NCI-H2081 (cell line): Measurements from ENCODE around the gene THOC7.

ENCODE experiments used
- DNase-seq, 2 experiments: peaks; one replicate each; lab custom pipeline; 2025; lab: John Stamatoyannopoulos, UW

Gene THOC7

DNA sequence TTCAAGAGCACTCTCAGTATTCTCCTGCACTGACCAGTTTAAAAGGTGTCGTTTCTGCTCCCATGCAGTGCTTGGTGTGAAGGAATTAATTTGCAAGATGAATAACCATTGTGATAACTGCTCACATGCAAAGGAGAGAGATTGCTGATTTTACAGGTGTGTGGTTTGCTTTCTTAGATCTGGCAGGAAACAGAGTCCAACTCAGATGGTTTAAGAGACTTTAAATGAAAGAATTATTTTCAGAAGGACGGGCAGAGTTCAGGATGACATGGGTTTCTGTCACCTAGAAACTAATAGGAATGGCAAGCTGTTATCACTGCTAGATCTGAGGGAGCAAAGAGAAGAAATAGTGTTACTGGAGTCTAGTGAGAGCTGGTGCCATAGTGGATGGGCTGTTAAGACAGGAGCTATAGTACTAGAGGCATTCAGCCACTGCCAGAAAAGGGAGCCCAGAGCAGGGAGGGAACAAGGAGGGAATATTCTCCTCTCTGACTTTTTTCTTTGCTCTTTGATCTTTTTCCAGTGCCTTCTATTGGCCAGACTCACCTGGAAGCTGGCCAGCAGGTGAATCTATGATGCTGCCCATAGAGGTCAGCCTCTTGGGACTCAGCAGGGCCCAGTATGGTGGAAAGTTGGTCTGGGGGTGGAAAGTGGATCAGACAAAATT is 14.9 kb upstream of the THOC7 start:
- no peak for DNase-seq

DNA sequence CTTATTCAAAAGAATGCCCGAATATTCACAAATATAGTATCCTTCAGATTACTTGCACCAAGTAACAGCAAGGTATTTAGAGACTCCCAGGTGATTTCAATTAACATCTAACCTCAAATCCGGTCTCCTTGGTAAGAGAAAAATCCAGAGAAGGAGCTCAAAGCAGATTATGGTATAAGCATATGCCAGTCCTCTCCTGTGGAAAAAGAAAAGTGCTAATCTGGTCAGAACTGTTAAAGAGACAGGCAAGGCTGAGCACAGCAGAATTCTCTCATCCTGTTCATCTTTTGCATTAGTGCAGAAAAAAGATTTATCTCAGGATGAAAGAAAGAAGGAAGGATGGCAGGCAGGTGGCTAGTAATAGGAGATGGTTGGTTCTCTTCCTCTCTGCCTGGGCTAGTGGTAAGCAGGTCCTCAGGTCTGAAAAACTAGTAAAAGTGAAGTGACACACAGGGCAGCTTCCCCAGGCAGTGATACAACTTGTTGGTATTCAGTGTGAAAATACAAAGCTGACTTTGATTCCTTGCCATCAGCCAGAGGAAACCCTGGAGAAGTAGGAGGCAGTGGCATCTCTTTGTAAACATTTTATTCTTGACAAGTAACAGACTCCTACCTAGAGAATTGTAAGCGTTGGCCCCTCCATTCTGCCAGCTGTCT is 14.3 kb upstream of the THOC7 start:
- no peak for DNase-seq

DNA sequence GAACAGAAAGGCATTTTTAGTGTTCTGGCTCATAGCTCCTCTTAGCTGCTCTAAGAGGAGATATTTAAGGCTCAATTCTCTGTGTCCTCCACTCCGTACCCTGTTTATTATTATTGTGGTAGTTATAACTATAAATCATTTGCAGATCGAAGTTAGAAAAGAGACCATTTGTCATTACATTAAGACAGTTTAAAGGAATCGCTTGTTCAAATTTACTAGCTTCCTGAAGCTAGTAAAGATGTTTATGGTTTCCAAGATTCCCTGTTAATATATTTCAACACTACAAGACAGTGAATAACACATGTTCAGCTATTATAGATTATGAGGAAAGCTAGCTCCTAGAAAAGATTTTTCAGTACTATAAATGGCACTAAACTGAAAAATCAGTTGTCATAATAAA is 12.7 kb upstream of the THOC7 start:
- no peak for DNase-seq

DNA sequence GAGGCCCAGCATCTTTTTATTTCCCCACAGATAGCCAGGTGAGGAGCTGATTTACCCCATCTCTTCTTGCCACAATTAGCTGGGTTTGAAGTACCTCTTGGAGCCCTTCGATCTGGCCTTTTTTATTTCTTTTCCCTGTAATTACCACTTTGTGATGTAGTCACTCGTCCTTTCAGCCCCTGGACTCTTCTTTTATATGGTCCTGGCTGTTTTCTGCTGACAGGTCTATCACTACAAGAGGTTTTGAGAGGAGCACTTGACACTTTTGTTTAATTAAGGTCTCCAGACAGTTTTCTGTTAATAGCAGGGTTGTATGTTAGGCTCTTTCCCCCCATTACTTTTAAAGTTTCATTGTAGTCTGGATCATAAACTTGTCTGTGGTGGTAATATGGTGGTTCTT is 11.9 kb upstream of the THOC7 start:
- no peak for DNase-seq

DNA sequence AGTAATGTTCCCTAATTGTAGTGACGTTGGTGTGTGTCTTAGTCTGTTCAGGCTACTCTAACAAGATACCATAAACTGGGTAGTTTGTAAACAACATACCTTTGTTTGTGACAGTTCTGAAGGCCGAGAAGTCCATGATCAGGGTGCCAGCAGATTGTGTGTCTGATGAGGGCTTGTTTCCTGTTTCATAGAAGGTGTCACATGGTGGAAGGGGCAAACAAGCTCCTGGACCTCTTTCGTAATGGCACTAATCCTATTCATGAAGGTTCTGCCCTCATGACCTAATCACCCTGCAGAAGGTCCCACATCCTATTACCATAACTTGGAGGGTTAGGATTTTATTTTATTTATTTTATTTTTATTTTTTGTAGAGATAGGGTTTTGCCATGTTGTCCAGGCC is 11.2 kb upstream of the THOC7 start:
- no peak for DNase-seq

DNA sequence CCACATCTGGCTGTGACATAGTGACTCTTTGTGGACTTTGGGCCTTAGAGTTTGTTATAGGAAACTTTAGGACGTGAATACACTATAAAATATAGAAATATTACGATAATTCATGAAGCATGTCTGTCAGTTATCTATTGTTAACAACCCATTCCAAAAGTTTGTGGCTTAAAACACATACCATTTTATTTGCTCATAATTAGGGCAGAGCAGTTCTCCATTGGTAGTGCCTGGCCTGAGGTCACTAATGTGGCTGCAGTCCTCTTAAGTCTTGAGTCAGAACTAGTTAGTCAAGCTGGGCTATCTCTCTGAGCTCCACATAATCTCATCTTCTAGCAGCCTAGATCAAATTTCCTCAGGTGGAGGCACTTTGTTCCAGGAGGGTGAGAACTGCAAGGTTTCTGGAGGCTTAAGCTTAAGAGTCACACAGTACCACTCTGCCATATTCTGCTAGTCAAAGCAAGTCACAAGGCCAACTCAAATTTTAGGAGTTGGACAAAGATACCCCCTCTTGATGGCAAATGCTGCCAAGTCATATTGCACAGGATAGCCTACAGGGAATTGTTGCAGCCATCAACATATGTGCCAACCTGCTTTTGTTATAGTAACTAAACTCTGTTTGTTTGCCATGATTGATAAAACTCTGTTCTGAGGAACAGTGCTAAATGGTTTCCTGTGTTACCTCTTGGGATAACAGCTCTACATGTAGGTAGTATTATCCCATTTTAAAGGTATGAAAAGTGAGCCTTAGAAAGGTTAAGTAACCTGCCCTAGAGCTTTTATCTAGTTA is 8.7 kb upstream of the THOC7 start:
- no peak for DNase-seq

DNA sequence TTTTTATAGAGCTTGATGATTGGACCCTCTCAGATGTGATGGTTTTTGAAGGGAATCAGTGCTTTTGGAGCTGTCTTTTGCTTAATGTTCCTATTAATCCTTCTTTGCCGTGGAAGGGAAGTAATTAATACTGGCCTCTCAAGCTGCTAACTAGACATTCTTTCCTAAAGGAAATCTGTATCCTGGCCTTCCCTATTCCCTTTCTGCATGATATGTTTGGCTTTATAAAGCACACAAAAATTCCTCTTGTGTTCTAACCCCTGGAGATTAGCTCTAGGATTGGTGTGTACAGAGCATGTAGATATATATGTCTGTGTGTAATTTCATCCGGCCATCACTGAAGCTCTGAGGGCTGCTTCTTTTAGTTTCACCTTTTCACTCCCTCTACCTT is 7.0 kb upstream of the THOC7 start:
- DNase-seq: no peak

DNA sequence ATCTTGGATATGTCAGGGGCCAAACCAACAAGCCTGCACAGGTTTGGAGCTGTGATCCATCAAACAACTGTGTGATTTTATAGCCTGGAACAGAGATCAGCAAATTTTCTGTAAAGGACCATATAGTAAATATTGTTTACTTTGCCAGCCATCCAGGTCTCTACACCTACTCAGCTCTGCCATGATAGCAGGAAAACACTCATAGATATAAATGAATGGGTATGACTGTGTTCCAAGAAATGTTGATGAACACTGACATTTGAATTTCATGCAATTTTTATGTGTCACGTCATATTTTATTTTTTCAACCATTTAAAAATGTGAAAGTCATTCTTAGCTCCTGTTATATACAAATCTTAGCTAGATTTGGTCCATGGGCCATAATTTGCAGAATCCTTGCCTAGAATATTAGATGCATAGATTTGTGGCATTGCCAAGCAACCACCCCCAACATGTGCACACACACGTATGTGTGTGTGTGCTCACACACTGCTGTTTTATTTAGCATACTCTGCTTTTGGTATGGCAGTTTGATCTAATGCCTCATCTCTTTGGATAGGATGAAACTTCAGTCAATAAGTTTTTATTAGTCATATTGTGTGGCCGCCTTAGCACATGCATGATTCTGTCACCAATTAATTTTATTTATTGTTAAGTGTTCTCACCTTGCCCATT is 6.5 kb upstream of the THOC7 start:
- no peak for DNase-seq

DNA sequence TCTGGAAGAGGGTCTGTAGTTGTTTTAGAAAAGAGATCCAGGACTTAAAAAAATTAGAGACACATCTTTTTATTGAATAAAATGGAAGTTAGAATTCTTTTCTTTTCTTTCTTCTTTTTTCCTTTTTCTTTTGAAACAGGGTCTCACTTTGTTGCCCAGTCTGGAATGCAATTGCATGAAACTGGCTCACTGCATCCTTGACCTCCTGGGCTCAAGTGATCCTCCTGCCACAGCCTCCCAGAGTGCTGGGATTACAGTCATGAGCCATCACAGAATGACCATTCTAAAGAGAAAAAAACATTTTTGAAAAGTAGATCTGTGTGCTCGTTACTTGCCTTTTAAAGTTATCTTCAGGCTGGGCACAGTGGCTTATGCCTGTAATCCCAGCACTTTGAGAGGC is 3.6 kb upstream of the THOC7 start:
- DNase-seq: no peak

DNA sequence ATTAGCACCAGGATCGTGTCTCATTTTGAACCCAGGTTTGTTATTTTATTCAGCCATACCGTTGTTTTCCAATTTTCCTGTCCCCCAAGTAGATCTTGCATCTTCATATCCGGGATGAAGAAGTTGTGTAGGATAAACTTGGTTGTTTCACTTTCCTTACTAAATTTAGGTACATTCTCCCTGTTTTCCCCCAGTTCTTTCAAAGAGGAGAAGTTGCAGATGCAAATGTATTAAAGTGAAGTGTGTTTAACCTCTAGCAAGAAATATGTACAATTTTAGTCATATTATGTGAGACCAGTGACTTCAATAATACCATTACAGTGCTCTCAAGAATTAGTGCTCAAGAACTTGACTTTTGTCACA is 1.3 kb upstream of the THOC7 start:
- no peak for DNase-seq

DNA sequence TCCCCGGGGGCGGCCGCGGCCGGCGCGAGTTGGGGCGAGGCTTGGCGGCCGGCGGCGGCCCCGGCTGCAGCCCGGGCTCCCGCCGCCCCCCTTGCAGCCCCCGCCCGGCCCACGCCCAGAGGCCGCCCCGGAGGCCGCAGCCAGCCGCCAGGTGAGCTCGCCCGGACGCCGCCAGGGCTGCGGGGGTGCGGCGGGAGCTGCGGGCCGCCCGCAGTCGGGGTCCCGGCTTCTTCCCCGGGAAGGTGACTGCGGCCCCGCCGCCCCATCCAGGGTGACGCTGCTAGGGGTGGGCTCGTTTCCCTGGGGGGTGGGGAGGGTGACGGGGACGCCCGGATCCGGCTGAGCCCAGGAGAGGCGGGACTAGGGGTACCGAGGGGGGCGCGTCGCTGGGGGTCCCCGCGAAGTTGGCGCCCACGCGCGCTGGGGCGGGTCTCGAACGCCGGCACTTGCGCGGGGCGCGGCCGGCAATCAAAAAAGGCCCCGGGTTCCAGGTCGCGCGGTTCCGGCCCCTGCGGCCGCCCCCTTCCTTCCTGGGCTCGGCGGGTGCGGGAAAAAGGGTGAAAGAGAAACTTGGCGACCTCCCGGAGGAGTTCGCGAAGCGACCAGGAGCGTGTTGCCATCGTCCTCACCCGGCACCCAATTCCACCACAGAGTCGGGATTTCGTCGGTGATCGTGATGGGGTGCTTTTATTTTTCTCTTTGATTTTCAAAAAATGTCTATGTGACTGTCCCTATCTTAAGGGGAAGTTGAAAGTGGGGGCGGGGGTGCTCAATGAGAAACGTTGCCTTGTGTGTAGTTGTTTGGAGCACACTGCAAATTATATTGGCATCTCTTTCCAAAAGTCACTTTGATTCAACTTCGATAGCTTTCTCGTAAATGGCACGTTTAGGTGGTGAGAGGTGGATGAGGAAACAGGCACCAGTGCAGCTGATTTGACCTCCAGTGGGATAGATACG is 681 bp upstream of the THOC7 start:
- peak in 1 of 2 experiments; percentile 31 for DNase-seq

DNA sequence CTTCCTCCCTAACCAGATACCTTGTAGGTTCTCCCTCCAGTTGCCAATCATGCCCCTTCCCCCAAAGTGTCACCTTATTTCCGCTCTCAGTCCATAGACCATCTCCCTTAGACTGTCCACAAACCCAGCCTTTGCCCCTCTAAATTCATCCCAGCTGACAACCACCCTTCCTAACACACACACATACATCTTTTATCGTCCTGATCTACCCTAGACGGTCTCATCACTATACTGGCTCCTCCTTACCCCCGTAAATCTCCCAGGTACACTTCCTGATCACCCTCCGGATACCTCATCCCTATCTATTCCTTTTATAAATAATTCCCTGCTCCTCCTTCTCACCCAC is 828 bp downstream of the THOC7 start:
- no peak for DNase-seq

DNA sequence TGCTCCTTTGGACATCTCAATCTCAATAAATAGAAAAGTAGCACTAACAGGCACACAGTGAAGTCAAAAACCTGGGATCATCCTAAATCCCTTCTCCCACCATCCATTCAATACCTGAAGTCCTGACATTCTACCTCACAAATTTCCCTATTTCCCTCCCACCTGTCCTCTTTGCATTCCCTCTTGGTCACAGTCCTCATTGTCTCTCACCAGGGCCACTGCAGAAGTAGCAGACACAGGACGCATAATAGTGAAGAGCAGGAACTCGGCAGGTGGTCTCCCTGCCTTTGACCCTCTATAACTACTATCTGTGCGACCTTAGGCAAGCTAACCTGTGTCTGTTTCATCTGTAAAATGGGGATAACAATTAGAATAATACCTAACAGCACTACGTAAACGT is 2.3 kb downstream of the THOC7 start:
- DNase-seq: no peak

DNA sequence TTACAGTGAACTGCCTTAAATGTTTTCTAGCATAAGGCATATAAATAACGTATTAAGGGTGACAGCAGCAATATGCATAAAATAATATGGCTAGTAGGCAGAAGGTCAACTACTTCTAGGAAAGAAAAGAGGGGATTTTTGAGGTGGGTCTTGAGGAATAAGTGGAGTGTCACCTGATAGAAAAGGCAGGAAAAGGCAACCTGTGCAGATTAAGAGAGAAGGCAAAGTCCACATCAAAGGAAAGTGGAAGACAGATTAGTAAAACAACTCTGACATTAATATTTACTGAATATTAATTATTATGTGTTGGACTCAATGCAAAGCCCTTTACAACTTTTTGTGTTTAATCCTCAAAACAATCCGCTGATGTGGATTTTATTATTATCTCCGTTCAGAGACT is 2.8 kb downstream of the THOC7 start:
- DNase-seq: no peak

DNA sequence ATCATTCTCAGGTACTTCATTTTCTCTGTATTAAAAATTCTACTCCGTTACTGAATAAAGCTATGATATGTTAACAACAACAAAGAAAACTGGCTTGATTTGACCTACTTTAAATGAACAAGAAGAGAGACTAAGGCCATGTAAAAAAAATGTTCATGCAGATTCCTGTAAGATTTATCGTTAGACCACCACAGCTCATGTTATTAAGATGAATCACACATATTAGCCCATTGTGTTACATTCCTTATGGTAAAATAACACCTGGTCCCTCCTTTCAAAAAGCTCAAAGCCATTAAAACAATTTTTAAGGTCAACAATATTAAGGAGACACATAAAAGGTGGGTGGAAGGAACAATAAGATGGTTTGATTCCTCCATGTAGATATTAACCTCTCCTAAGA is 6.3 kb downstream of the THOC7 start:
- DNase-seq: no peak

DNA sequence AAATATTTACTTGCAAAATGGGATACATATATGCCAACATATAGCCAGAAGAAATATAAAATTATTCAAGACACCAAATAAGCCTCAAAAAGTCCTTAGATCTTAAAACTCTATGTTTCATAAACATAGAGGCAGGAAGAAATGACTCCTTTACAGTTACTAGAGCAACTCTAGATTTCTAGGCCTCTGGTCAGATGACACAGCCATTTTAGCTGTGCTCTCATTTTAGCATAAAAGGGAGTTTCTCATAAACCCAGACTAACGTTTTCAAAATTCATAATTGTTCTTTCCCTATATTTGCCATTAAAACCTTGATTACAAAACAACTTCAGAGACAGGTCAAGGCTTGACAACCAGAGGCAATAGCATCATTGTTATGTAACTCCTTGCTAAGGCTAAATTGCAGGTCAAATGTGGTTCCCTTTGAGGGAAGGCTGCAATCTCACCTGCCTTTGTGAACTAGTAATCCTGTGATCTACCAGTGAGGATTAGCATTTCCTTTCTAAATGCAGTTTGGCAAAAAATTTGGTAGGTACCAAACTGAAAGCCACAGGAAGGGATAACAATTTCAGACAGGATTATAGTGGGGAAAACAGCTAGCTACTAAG is 8.2 kb downstream of the THOC7 start:
- DNase-seq: peak in 1 of 2 experiments; percentile 3

DNA sequence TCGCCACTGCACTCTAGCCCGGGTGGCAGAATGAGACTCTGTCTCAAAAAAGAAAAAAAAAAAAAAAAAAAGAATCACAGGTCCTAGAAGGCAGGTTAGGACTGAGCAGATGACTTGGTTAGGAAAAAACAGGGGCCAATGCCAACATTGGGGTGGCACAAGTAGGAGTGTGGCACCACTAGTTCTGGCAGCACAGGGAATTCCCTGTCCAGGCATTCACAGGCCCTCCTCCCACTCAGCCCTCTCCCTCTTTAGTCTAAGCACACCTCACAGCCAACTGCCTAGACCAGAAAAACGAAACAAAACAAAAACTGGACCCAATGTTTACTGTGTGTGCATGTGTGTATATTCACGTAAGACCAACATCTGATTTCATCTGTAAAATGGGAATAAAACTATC is 10.5 kb downstream of the THOC7 start:
- DNase-seq: no peak

DNA sequence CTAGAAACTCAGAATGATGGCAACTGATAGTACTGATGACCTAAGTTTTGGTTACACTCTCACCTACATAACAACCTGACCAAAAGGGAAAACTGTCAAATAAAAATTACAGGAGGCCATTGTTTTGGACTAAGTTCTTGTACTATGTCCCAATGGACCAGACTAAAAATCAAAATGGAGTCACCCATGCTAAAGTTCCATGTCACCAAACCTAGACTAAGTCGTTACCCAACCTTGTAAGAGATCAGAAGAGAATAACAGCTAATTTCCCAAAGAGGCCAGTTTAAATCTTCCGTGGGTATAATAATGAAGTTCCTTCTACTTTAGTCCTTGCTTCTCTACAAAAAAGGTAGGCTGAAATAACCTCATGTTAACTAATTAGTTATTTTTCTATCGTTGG is 12.3 kb downstream of the THOC7 start:
- DNase-seq: no peak

DNA sequence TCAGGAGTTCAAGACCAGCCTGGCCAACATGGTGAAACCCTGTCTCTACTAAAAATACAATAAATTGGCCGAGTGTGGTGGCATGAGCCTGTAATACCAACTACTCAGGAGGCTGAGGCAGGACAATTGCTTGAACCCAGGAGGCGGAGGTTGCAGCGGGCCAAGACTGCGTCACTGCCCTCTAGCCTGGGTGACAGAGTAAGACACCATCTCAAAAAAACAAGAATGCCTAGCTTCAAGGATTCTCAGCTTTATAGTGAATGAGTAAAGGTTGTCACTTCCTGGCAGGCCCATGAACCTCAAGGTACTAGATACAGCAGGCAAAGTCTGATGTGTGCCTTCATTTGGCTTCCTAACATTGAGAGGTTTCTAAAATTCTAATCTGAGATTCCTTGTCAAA is 14.4 kb downstream of the THOC7 start:
- DNase-seq: no peak

DNA sequence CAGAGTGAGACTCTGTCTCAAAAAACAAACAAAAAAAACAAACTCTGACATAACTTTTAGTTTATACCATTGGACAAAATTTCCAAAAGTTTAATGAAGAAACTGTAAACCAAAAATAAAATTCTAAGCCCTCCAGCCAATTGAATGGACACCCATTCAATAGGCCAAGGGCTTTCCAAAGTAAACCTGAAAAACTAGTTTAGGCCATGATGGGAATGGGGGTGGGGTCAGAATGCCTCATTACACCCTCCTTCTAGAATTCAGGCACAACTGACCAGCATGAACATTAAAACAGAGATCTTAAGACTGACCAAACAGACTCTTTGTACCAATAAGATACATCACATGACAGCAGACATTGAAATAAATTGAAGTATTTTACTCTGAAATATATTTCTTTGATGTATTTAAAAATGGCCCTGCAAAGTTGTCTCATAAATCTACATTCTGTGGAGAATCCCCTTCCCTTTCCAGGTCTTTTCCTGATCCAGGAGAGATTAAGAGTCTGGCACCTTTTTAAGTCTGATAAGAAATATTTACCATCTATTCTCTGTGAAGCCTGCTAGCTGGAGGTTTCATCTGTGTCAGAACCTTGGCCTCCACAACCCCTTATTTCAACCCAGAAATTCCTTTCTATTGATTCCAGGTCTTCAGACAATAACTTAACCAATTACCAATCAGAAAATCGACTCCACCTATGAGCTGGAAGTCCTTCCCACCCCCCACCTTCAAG is 15.7 kb downstream of the THOC7 start:
- DNase-seq: no peak

DNA sequence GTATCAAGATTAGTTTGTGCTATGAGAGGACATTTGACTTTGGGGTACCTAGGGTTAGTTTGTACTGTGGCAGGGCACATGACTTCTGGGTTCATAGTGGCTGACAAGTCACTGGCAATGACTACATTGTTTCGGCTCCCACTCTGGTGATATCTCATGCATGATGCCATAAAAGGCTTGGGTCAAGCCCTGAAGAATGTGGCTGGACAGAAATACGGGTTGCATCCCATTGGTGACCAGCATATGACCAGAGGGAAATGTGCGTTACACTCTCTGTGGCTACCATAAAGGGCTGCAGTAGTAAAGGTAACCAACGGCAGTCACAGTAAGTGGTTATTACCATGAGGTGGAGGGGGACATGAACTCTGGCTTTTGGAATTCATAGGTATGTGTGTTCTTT is 18.4 kb downstream of the THOC7 start:
- DNase-seq: no peak
